Measurements from ENCODE around the gene SRSF9.
"Not testable (repeated sequence)": the region's sequence is repeated elsewhere in the genome, so short reads cannot be mapped to it uniquely, and the experiment has no call there.

DNA sequence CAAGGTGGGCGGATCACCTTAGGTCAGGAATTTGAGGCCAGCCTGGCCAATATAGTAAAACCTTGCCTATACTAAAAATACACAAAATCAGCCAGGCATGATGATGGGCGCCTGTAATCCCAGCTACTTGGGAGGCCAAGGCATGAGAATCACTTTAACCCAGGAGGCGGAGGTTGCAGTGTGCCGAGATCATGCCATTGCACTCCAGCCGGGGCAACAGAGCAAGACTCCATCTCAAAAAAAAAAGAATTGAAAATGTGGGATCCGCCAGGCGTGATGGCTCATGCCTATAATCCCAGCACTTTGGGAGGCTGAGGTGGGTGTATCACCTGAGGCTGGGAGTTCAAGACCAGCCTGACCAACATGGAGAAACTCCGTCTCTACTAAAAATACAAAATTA is 49.8 kb upstream of the SRSF9 start:
- TF ChIP-seq YEATS4 (CRISPR knock-in tag; IDR thresholded peaks at IDR 0.05; ENCODE audit: borderline replicate concordance); FOXC1 (CRISPR knock-in tag; IDR thresholded peaks at IDR 0.05; ENCODE audit: borderline replicate concordance); ARNT (IDR thresholded peaks at IDR 0.05); ELF4 (CRISPR knock-in tag; IDR thresholded peaks at IDR 0.05; ENCODE audit: borderline replicate concordance); TARDBP (CRISPR knock-in tag; IDR thresholded peaks at IDR 0.05); TCF7L2 (IDR thresholded peaks at IDR 0.05; ENCODE audit: low read depth, low read length); ZKSCAN1 (IDR thresholded peaks at IDR 0.05; ENCODE audit: low read length): not testable (repeated sequence)
- TF ChIP-seq, protein P1, sequence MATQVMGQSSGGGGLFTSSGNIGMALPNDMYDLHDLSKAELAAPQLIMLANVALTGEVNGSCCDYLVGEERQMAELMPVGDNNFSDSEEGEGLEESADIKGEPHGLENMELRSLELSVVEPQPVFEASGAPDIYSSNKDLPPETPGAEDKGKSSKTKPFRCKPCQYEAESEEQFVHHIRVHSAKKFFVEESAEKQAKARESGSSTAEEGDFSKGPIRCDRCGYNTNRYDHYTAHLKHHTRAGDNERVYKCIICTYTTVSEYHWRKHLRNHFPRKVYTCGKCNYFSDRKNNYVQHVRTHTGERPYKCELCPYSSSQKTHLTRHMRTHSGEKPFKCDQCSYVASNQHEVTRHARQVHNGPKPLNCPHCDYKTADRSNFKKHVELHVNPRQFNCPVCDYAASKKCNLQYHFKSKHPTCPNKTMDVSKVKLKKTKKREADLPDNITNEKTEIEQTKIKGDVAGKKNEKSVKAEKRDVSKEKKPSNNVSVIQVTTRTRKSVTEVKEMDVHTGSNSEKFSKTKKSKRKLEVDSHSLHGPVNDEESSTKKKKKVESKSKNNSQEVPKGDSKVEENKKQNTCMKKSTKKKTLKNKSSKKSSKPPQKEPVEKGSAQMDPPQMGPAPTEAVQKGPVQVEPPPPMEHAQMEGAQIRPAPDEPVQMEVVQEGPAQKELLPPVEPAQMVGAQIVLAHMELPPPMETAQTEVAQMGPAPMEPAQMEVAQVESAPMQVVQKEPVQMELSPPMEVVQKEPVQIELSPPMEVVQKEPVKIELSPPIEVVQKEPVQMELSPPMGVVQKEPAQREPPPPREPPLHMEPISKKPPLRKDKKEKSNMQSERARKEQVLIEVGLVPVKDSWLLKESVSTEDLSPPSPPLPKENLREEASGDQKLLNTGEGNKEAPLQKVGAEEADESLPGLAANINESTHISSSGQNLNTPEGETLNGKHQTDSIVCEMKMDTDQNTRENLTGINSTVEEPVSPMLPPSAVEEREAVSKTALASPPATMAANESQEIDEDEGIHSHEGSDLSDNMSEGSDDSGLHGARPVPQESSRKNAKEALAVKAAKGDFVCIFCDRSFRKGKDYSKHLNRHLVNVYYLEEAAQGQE (IDR thresholded peaks at IDR 0.05; ENCODE audit: borderline replicate concordance in 1 of 2, low read depth in 1 of 2, low read length in 2 of 2), result not testable (repeated sequence)
- TF ChIP-seq, protein P2, sequence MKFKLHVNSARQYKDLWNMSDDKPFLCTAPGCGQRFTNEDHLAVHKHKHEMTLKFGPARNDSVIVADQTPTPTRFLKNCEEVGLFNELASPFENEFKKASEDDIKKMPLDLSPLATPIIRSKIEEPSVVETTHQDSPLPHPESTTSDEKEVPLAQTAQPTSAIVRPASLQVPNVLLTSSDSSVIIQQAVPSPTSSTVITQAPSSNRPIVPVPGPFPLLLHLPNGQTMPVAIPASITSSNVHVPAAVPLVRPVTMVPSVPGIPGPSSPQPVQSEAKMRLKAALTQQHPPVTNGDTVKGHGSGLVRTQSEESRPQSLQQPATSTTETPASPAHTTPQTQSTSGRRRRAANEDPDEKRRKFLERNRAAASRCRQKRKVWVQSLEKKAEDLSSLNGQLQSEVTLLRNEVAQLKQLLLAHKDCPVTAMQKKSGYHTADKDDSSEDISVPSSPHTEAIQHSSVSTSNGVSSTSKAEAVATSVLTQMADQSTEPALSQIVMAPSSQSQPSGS (CRISPR knock-in tag; IDR thresholded peaks at IDR 0.05), result not testable (repeated sequence)

All from HepG2 (cell line).